Gastroesophageal sphincter (tissue), 4 donors: Measurements from ENCODE around the gene FNDC5. TPM values are rescaled to one million over a fixed set of nuclear protein-coding genes. Genes with fewer than 3 reads are reported as not detected.

Experiments
- ATAC-seq: fragments of 150-250 bp; one replicate; pipeline ENCODE4 v1.9.1; 2016; ENCODE audit warnings: mild to moderate bottlenecking, moderate library complexity
- H3K27ac ChIP-seq, 4 donors: fragments of 200-600 bp; sonication (generic) in 3 of 4; 1 replicate in 3 of 4; 2 replicates in 1 of 4; pipeline ENCODE4 v1.5.1; 2016 to 2019
- H3K27me3 ChIP-seq: fragments of 200-600 bp; sonication (generic); one replicate; pipeline ENCODE4 v1.5.1; 2019
- H3K36me3 ChIP-seq, 2 donors: fragments of 200-600 bp; sonication (generic); one replicate each; pipeline ENCODE4 v1.5.1; 2019; ENCODE audit warnings: control low read depth in 1 of 2
- H3K4me1 ChIP-seq, 3 donors: fragments of 200-600 bp; sonication (generic); 1 replicate in 2 of 3; 2 replicates in 1 of 3; pipeline ENCODE4 v1.5.1; 2016 to 2019; ENCODE audit warnings: control low read depth in 2 of 3
- H3K4me3 ChIP-seq, 2 donors: fragments of 200-600 bp; sonication (generic); one replicate each; pipeline ENCODE4 v1.5.1; 2019; ENCODE audit warnings: mild to moderate bottlenecking in 1 of 2, moderate library complexity in 1 of 2
- H3K9me3 ChIP-seq, 3 donors: fragments of 200-600 bp; sonication (generic); one replicate each; pipeline ENCODE4 v1.5.1; 2017 to 2019; ENCODE audit warnings: control low read depth in 2 of 3
- CTCF ChIP-seq, 4 experiments: fragments of 200-600 bp in 2 of 4; fragments of 450-650 bp in 2 of 4; sonication (generic) in 1 of 4; IDR thresholded peaks; one replicate each; pipeline ENCODE4 v1.5.1; 2017 to 2019; ENCODE audit warnings: antibody characterized with exemption in 4 of 4, mild to moderate bottlenecking in 2 of 4, moderate library complexity in 2 of 4
- EP300 ChIP-seq: sonication (generic); formaldehyde crosslinking; IDR thresholded peaks from one replicate; pipeline ENCODE4 v1.6.1; 2017; ENCODE audit warnings: antibody characterized with exemption, mild to moderate bottlenecking
- POLR2A ChIP-seq, 2 donors: fragments of 450-650 bp; IDR thresholded peaks; one replicate each; pipeline ENCODE4 v1.6.1; 2017; ENCODE audit warnings: antibody characterized with exemption in 2 of 2, mild to moderate bottlenecking in 2 of 2, moderate library complexity in 1 of 2
- POLR2AphosphoS5 ChIP-seq: sonication (generic); formaldehyde crosslinking; IDR thresholded peaks from one replicate; pipeline ENCODE4 v1.6.1; 2017; ENCODE audit warnings: antibody characterized with exemption
- WGBS, 2 donors: methylation state at CpG; one replicate each; pipeline ENCODE4 v1.1.5; 2018; ENCODE audit warnings: low coverage in 1 of 2; 5-methylcytosine and 5-hydroxymethylcytosine counted together
- total RNA-seq, 4 donors: library from RNA; depleted of rRNA; stranded (reverse); fragments of >200 nt; gene quantifications; one replicate each; pipeline ENCODE4 v1.1.0, GENCODE V29; 2016

FNDC5 gene
- total RNA-seq, 4 donors from 2014 or later: 7.3 to 11.3 (median 8.9) TPM

- no peaks in the 10 kb centered on the region for H3K9me3 ChIP-seq
- no peak for ATAC-seq
- H3K4me1 ChIP-seq: peaks cover 0 to 20% (median 4%) of the 10 kb centered on the region in 3 donors
- H3K4me3 ChIP-seq: no peak overlapping the region
- peaks cover 10% of the 10 kb centered on the region for H3K27me3 ChIP-seq
- TF ChIP-seq POLR2A (IDR thresholded peaks at IDR 0.05) (no peak), POLR2AphosphoS5 (no peak), CTCF (IDR thresholded peaks at IDR 0.05) (no peak), EP300 (no peak)
- H3K27ac ChIP-seq: no peak overlapping the region
- WGBS, 2 donors: 78% methylated on average over 3 of the region's 3 CpGs; no CpG with 5 or more reads in 1 of the 2 donors
- H3K36me3 ChIP-seq: no peaks in the 10 kb centered on the region
Measured at GRCh38 chr1:32903991-32904785, 33.5 kb upstream of the FNDC5 start.

DNA sequence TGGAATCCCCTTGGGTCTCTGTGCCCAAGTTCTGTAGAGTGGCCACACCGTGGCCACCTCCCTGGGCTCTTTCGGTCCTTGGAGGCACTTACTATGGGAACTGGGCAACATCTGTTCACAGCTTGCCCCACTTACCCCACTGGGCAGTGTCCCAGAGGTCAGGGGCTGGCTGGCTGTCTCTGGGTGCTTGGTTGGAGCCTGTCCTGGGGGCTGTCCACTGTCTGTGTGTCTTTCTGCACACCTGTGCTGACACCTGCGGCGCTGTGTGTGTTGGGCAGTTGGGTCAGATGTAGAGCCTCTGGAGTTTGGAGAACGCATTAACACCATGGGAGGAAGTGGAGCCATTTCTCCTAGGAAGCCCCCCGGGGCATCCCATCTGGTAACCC lies 31.8 kb upstream of the FNDC5 start:
- no CpG with 5 or more reads among the region's 6 CpGs for WGBS, 2 donors
- no peaks in the 10 kb centered on the region for H3K36me3 ChIP-seq
- no peak overlapping the region for H3K27ac ChIP-seq
- TF ChIP-seq CTCF (IDR thresholded peaks at IDR 0.05) (no peak), POLR2A (IDR thresholded peaks at IDR 0.05) (no peak), POLR2AphosphoS5 (no peak), EP300 (no peak)
- peaks cover 0 to 20% (median 4%) of the 10 kb centered on the region in 3 donors for H3K4me1 ChIP-seq
- peaks cover 5% of the 10 kb centered on the region for H3K27me3 ChIP-seq
- no peak overlapping the region for H3K4me3 ChIP-seq
- no peaks in the 10 kb centered on the region for H3K9me3 ChIP-seq
- no peak for ATAC-seq

- Histone ChIP-seq H3K4me3 (peak overlapping the region; percentile 73 to 78), H3K36me3 (no peaks in the 10 kb centered on the region), H3K27me3 (peaks cover 5% of the 10 kb centered on the region), H3K9me3 (no peaks in the 10 kb centered on the region), H3K27ac (peak overlapping the region in 2 of 4 donors; percentile 67 to 70), H3K4me1 (peaks cover 0 to 20% (median 4%) of the 10 kb centered on the region in 3 donors)
- no peak for ATAC-seq
- no peak for TF ChIP-seq POLR2A (IDR thresholded peaks at IDR 0.05)
- no peak for TF ChIP-seq EP300
- no peak for TF ChIP-seq CTCF (IDR thresholded peaks at IDR 0.05)
- TF ChIP-seq POLR2AphosphoS5: no peak
- WGBS, 2 donors: 54 to 97% methylated on average over 4 to 8 of the region's 24 CpGs
Measured at GRCh38 chr1:32901823-32902534, 31.3 kb upstream of the FNDC5 start.

DNA sequence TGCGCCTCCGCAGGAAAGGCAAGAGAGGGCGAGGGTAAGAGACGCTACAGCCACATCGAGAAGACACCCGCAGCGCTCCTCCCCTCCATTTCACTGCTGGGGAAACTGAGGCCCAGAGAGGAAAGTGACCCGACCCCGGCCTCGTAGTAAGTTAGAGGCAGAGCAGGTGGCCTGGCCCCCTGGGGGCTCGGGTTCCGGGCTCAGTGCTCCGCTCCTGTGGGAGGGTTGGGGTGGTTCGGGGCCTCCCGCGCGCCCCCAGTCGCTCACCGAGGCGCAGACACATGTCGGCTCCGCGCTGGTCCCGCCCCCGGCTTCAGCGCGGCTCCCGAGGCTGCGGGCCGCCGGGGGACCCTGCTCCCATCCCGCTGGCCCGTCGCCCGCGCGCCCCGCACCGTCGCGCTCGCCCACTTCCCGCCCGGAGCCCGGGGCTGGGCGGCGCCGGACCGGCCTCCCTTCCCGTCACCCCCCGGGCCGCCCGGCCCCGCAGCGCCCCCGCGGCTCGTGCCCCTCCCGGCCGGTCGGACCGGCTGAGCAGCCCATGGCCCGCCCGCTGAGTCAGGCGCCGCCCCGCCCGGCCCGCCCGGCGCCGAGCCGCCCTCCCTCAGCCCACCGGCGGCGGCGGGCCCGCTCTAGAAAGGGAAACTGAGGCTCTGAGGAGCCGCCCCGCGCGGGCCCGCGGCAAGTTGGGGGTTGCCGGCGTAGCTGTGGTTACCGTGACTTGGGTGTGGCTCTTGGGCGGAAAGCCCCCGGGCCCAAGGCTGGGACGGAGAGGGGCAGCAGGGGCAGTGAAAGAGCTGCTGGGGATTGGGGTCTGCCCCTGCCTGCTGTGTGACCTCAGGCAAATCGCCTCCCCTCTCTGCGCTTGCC lies 30.5 kb upstream of the FNDC5 start, which contains the start of gene TMEM54:
Gene TMEM54, minus strand, starts transcription at position 434 of the 867 bp plus-strand sequence. Its CDS starts 151 bp downstream, at position 283.
- TF ChIP-seq POLR2AphosphoS5: no peak
- TF ChIP-seq EP300: no peak
- TF ChIP-seq POLR2A (IDR thresholded peaks at IDR 0.05): no peak
- TF ChIP-seq CTCF (IDR thresholded peaks at IDR 0.05): peak in 1 of 4 experiments; percentile 15
- Histone ChIP-seq H3K27me3 (peaks cover 5% of the 10 kb centered on the region), H3K27ac (peak within 1 kb of the TSS in 2 of 4 donors; percentile 67 to 70), H3K4me1 (peaks cover 0 to 20% (median 4%) of the 10 kb centered on the region in 3 donors), H3K36me3 (no peaks in the 10 kb centered on the region), H3K4me3 (peak within 1 kb of the TSS; percentile 73 to 78), H3K9me3 (no peaks in the 10 kb centered on the region)
- 15% methylated on average over 4 of the region's 92 CpGs; no CpG with 5 or more reads in 1 of the 2 donors for WGBS, 2 donors
- ATAC-seq: peak; percentile 89
